ENCODE results near the gene CCR1.
"Not testable (repeated sequence)": the region's sequence is repeated elsewhere in the genome, so short reads cannot be mapped to it uniquely, and the experiment has no call there.

Gene CCR1

GRCh38 chr3:46209746-46210470 lies 1.8 kb upstream of the CCR1 start:
- no peak for DNase-seq

GRCh38 chr3:46209053-46209452 lies 940 bp upstream of the CCR1 start:
- no peak for DNase-seq

DNA sequence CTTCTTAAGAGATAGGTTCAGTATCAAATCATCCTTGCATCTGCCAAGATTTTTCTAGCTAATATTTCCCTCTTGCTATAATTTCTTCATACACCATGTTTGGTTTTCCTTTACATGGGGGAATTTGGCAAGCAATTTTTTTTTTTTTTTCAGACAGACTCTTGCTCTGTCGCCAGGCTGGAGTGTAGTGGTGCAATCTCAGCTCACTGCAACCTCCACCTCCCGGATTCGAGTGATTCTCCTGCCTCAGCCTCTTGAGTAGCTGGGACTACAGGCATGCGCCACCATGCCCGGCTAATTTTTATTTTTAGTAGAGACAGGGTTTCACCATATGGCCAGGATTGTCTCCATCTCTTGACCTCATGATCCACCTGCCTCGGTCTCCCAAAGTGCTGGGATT lies 599 bp downstream of the CCR1 start:
- not testable (repeated sequence) for DNase-seq

- no peak for DNase-seq
These were observed 1.7 kb downstream of the CCR1 start for GRCh38 chr3:46206282-46207015.

DNA sequence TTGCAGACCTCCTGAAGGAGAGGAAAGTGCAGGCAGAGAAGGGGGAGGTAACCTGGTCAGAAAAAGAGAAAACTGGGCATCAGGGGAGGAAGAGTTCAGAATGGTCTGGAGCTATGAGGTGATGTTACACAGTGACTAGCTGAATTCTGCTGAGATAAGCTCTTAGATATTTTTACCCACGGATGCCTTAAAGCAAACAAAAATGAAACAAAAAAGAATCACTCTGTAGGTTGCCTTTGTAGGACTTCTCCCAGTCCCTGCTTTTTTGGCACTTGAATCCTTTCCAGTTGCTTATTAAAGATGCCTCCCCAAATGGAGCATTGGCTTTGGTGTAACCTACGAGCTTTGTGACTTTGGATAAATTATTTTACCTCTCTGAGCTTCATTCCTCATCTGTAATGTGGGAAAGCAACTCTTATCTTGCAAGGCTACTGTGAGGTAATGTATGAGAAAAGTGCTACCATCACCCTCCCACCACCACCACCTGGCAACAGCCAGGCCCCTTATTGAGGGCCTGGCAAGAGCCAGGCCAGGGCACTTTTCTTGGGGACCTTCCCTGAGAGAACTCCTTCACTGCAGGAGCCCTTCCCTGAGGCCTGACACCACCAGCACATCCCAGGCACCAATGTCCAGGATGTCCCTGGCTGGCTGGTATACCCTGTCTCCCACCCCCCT lies 2.7 kb downstream of the CCR1 start:
- no peak for DNase-seq

GRCh38 chr3:46203681-46204080 lies 4.4 kb downstream of the CCR1 start:
- DNase-seq: no peak

- no peak for DNase-seq
These were observed 5.6 kb downstream of the CCR1 start for GRCh38 chr3:46202535-46202934.

DNA sequence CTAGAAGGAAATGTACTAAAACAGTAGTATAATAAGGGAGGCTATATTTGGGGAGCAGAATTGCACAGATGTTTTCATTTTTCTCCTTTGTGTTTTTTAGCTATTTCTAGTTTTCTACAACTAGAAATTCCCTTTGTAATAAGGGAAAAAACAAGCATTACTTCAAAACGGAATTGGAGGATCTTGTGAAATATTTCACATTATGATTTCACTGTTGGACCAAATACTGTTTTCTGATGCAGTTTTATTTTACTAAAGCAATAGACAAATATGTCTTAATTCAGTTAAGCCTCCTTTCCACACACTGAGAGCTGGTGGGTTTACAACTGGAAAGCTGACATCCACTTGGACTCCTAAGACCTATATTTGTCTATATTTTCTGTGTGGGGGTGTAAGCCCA lies 7.3 kb downstream of the CCR1 start:
- DNase-seq: no peak

DNA sequence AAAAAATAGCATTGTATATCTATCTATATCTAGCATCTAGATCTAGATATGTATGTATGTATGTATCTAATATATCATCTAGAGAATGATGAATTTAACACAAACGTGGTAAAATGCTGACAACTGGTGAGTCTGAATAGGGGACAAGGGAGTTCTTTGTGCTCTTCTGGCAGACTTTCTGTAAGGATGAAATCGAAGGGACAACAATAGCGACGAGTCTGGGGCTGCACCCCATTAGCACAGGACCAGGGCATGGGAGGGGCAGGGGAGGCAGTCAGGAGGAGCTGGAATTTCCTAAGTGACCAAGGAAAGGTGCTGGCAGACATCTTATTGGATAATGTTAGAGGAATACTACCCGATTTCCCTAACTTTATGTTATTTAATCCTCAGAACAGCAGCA lies 7.9 kb downstream of the CCR1 start:
- no peak for DNase-seq

DNA sequence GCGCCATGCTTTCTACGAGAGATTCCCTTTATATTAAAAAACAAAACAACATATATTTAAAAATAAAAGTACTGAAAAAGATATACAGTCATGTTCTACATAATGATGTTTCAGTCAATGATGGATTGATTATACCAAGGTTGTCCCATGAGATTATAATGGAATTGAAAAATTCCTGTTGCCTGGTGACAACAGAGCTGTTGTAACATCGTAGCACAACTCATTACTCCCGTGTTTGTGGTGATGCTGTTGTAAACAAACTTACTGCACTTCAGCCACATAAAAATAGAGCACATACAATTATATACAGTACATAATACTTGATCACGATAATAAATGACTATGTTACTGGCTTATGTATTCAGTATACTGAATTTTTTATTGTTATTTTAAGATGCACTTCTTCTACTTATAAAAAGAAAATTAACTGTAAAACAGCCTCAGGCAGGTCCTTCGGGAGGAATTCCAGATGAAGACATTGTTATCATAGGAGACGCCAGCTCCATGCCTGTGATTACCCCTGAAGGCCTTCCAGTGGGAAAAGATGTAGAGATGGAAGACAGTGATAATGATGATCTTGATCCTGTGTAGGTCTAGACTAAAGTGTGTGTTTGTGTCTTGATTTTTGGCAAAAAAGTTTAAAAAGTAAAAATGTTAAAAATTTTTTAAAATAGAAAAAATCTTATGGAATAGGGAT lies 11.7 kb downstream of the CCR1 start:
- DNase-seq: no peak

DNA sequence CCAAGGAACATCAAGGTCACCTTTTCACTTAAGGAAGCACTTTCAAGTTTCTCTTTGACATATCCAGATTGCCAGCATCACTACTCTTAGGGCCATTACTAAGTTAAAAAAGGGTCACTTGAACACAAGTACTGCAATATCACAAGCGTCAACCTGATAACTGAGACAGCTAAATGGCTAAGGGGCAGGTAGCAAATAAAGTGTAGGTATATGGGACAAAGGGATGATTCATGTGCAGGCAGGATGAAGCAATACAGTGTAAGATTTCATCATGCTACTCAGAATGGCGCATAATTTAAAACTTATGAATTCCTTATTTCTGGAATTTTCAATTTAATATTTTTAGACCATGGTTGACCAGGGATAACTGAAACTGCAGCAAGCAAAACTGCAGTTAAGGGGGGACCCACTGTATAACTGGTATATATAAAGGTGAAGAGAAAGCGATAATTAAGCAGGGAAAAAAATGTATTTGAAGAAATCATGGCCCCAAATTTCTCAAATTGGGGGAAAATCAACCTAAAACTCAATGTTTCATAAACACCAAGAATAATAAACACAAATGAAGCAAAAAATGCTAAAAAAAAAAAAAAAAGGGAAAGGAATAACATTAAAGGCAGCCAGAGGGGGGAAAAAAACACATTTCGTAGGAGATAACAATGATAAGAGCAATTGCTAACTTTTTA lies 13.1 kb downstream of the CCR1 start:
- DNase-seq: no peak

- no peak for DNase-seq
These were observed 14.7 kb downstream of the CCR1 start for GRCh38 chr3:46193436-46193835.

DNA sequence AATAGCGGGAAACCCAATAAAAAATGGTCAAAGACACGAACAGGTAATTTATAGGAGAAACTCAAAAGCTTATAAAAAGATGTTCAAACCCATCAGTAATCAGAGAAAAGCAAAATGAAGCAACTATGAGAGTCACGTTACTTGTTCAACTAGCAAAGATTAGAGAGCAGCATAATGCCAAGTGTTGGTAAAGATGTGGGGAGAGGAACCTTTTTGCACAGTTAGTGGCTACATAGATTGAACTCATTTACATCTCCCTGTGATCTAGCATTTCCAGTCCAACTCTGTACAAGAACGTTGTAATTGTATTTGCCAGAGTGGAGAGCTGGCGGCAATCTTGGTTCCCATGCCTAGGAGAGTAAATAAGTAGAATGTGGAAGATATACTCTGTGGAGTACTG lies 15.2 kb downstream of the CCR1 start:
- DNase-seq: no peak

- no peak for DNase-seq
These were observed 16.4 kb downstream of the CCR1 start for GRCh38 chr3:46191730-46192129.

GRCh38 chr3:46188708-46189107 lies 19.4 kb downstream of the CCR1 start:
- DNase-seq: no peak

DNA sequence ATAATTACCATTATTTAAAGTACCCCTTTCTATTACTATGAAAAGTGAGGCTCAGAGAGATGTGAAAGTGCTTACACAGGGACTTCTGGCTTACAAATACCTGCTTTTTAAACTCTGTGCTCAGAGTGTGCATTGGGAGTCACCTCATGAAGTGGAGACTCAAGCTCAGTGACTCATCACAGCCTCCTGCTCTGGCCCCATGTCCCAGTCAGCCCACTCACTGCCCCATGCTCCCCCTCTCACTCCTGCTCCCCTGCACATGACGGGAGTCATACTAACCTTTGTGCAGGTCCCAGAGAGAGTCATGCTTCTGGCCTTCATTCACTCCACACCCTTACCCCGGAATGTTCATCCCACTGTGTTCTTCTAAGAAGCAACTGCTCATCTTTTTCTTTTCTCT lies 20.2 kb downstream of the CCR1 start:
- DNase-seq: no peak

- DNase-seq: no peak
These were observed 20.8 kb downstream of the CCR1 start for GRCh38 chr3:46187341-46187700.

- no peak for DNase-seq
These were observed 21.4 kb downstream of the CCR1 start for GRCh38 chr3:46186471-46187340.

- DNase-seq: no peak
These were observed 23.6 kb downstream of the CCR1 start for GRCh38 chr3:46184469-46184868.

- DNase-seq: no peak
These were observed 24.8 kb downstream of the CCR1 start for GRCh38 chr3:46183330-46183729.

DNA sequence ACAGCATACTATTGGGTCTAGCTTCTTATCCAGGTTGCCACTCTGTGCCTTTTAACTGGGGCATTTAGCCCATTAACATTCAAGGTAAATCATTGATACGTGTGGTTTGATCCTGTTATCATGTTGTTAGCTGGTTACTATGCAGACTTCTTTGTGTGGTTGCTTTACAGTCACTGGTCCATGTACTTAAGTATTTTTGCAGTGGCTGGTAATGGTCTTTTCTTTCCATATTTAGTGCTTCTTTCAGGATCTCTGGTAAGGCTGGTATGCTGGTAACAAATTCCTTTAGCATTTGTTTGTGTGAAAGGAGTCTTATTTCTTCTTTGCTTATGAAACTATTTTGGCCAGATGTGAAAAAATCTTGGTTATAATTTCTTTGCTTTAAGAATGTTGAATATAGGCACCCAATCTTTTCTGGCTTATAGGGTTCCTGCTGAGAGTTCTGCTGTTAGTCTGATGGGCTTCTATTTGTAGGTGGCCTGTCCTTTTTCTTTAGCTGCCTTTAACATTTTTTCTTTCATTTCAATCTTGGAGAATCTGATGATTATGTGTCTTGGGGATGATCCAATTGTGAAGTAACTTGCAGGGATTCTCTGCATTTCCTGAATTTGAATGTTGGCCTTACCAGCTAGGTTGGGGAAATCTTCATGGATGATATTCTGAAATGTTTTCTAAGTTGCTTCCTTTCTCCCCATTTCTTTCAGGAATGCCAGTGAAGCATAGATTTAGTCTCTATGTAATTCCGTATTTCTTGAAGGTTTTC lies 39.3 kb downstream of the CCR1 start:
- no peak for DNase-seq

Measured in CD4-positive, alpha-beta T cell treated with Interleukin-6 for 4 hours (primary cell).